Skeletal muscle satellite cell (primary cell): ENCODE measurements around the gene GP1BA.

Experiments
- H3K27me3 ChIP-seq: 2 replicates; pipeline ENCODE4 v1.7.0; 2013; ENCODE audit warnings: low read length; ENCODE audit not compliant: control insufficient read depth, insufficient read depth
- H3K36me3 ChIP-seq: 2 replicates; pipeline ENCODE4 v1.7.0; 2013; ENCODE audit warnings: mild to moderate bottlenecking, control low read depth, low read length; ENCODE audit not compliant: insufficient read depth
- H3K4me1 ChIP-seq: 2 replicates; pipeline ENCODE4 v1.7.0; 2013; ENCODE audit warnings: low read length; ENCODE audit not compliant: control insufficient read depth, insufficient read depth
- H3K4me2 ChIP-seq: 2 replicates; pipeline ENCODE4 v1.7.0; 2013; ENCODE audit warnings: mild to moderate bottlenecking, low read length
- H3K4me3 ChIP-seq: 2 replicates; pipeline ENCODE4 v1.7.0; 2013; ENCODE audit warnings: low read length
- H3K9ac ChIP-seq: 2 replicates; pipeline ENCODE4 v1.7.0; 2013; ENCODE audit warnings: mild to moderate bottlenecking, low read depth, low read length, moderate library complexity
- H3K9me3 ChIP-seq: replicated peaks from 2 replicates; pipeline ENCODE4 v1.7.0; 2013; ENCODE audit warnings: mild to moderate bottlenecking, control low read depth, low read length

The GP1BA gene

DNA sequence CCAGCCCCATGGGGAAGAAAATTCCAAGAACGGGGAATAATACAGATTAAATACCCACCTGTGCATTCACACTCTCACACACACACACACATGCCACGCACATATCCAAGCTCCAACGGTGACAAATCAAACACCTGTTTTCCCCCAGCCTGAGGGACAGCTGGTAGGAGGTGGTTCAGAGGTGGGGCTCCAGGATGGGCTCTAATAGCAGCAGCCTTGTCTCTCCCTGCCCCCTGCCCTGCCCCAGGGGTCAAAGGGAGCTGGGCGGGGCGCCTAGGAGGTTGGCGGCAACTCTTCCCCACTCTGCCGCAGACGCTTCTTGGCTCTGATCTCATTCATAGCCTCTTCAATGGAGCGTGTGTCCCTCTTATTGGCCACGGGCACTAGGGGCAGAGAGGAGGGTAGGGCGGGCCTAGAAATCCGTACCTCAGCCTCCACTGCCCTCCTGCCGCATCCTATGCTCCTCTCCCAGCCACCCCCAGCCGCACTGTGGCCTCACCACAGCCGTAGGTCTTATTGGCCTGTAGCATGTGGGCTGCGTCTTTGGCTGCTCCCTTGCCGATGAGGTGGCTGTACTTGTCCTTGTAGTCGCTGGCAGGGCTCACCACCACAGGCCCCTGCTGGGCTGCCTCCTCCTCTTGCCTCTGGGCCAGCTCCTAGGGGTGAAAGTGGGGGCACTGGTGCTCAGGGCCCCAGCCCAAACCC lies 27.3 kb downstream of the GP1BA start:
- no peak overlapping the region for H3K9ac ChIP-seq
- no peaks in the 10 kb centered on the region for H3K9me3 ChIP-seq
- peaks cover 19% of the 10 kb centered on the region for H3K36me3 ChIP-seq

DNA sequence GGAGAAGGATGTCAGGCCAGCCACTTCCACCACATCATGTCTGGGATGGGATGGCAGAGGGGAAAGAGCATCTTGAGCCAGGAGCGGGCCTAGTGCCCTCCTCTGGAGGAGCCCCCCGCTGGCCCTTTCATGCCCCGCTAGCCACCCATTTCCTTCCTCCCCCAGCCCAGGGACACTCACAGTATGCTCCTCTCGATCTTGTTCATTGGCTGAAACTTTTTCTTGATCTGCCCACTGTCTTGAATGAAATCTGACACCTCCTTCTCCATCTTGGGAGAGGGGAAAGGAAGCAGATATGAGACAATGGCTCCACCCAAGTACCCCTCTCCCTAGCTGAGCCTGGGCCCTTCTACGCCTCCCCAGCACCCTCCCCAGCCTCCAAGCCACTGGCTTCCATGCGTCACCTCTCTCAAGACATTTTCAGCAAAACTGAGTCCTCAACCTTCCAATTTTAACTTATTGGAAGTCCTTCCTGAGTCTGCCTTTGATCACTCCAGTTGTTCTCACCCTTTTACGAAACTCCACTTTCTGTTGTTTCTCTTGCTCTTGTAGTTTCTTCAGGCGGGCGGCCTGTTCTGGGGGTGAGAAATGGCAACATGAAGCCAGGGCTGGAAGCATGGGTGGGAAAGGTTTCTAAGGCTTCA lies 28.3 kb downstream of the GP1BA start:
- no peaks in the 10 kb centered on the region for H3K27me3 ChIP-seq
- no peaks in the 10 kb centered on the region for H3K9me3 ChIP-seq
- H3K4me1 ChIP-seq: no peaks in the 10 kb centered on the region
- H3K9ac ChIP-seq: no peak overlapping the region
- no peak overlapping the region for H3K4me2 ChIP-seq
- H3K36me3 ChIP-seq: peaks cover 23% of the 10 kb centered on the region
- H3K4me3 ChIP-seq: no peak overlapping the region

More for the DNA sequence above, 27.3 kb downstream of the GP1BA start:
- Histone ChIP-seq H3K4me1 (peaks cover under 1% of the 10 kb centered on the region), H3K27me3 (no peaks in the 10 kb centered on the region), H3K4me3 (no peak overlapping the region), H3K4me2 (no peak overlapping the region)

DNA sequence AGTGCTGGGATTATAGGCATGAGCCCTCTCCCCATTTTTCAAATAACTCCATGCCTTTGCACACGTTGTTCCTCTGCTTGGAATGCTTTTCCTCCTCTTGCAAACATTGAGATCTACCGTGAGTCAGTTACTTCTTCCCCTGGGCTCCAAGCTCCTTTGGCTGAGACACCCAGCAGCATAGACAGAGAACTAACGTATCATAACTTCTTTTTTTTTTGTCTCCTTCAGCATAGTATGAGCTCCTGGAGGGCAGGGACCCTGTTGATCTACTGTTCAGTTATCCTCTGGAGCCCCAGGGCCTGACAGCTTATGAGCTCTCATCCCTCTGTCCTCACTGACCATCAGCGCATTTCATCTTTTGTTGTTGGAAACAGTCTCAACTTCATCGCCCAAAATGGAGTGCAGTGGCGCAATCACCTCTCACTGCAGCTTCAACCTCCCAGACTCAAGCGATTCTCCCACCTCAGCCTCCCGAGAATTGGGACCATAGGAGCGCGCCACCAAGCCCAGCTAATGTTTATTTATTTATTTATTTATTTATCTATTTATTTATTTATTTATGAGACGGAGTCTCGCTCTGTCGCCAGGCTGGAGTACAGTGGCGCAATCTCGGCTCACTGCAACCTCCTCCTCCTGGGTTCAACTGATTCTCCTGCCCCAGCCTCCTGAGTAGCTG lies 33.4 kb downstream of the GP1BA start:
- Histone ChIP-seq H3K4me1 (peaks cover 31% of the 10 kb centered on the region), H3K36me3 (peaks cover 23% of the 10 kb centered on the region), H3K4me3 (no peak overlapping the region), H3K27me3 (no peaks in the 10 kb centered on the region), H3K9ac (no peak overlapping the region), H3K9me3 (no peaks in the 10 kb centered on the region), H3K4me2 (no peak overlapping the region)

DNA sequence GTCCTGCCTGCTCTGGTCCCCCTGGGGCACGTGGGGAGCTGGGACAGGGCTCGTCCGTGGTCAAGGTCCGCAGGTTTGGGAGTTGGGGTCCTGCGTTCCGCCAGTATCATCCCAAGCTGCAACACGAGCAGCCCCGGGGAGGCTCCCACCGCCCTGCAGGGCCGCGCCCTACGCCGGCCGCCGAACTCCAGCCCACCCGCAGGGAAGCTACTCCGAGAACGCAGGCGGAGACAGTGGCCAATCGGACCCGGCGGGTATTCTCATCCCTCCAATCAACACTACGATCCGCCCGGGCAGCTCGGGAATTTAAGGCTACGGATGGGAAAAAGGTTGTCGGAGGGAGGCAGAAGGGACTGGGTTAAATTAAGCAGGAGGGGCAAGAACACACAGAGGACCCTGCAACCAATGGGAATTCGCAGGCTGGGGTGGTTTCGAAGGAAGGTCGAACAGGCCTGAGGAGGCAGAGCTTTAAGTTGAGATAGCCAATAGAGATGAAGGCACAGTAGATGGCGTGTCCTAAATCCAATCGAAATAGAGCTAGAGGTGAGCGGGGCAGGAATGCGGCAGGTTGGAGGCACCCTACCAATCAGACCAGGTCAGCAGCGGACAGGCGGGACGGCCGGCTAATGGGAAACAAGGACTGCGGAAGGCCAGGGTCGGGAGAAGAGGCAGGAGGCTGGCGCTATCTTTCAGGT lies 34.9 kb downstream of the GP1BA start:
- Histone ChIP-seq H3K4me3 (peak overlapping the region; percentile 87), H3K9ac (peak overlapping the region; percentile 95), H3K36me3 (peaks cover 24% of the 10 kb centered on the region), H3K27me3 (no peaks in the 10 kb centered on the region), H3K9me3 (no peaks in the 10 kb centered on the region), H3K4me2 (peak overlapping the region; percentile 99), H3K4me1 (peaks cover 31% of the 10 kb centered on the region)

DNA sequence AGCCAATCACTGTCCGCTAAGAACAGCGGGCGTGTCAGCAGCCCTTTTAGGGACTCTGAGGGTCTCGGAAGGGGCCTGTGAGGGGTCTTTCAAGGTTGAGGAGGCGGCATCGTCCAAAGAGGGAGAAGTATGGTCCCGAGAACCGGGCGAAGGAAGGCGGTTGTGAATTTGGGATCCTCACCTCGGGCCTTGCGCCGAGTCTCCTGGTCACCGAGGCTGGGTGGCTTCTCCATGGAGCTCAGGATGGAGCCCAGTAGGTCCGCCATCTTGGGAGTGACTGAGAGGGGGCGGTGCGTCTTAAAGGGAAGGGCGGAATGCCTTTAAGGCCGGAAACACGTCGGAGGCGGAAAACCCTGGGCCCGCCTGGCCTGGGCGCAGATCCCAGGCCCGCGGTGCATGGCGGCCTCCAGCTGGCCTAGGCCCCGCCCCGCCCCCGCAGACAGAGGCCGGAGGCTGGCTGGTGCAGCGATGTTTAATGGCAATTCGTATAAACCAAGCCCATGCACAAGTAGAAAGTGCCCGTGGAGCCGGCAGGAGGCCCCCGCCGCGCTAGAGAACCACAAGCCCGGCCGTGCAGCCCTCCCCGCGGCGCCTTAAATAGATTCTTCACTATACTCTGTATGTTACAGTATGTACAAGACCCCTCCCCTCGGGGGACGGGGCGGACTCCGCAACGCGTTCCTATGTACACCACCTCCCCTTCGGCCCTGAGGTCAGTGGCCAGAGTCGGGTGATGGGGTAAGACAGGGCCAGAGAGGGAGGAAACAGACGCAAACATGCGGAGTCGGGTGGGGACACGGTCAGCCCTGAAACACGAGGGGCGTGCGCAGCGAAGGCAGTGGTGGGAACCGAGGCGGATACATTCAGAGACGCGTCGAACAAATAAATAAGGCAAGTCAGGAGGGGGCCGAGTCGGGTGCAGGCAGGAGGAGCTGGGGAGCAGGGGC lies 35.7 kb downstream of the GP1BA start, which contains the start of gene SPAG7:
TSS of gene SPAG7 (minus strand) at position 279 of the 947 bp plus-strand sequence. CDS start at position 266, 13 bp downstream.
- Histone ChIP-seq H3K9ac (peak within 1 kb of the TSS; percentile 95), H3K4me2 (peak within 1 kb of the TSS; percentile 99), H3K4me1 (peaks cover 31% of the 10 kb centered on the region), H3K9me3 (no peaks in the 10 kb centered on the region), H3K36me3 (peaks cover 32% of the 10 kb centered on the region), H3K4me3 (peak within 1 kb of the TSS; percentile 87), H3K27me3 (no peaks in the 10 kb centered on the region)

DNA sequence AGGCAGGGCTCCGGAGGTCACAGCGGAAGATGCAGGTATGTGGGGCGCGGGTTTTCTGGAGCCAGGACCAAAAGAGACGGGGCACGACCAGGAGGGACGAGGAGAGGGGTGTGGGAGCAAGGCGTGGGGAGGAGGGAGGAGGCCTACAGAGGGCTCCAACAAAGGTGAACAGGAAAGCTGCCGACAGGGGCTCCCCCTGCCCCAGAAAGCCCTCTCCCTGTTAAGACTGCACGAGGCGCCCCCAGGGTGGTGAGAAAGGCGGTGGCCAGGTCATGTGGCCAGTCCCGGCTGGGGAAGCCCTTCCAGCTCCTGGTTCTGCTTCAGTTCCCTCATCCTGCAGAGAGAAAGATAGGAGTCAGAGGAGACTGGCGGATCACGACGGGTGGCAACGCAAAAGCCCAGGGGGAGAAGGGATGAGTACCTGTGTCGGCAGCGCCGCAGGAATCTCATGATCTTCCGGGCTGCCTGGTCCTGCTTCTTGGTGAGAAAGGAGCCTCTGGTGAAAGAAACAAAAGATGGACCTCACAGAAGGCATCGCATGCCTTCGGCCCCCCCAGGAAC lies 36.5 kb downstream of the GP1BA start:
- H3K4me1 ChIP-seq: peaks cover 31% of the 10 kb centered on the region
- no peaks in the 10 kb centered on the region for H3K27me3 ChIP-seq
- H3K4me3 ChIP-seq: peak overlapping the region; percentile 87
- no peaks in the 10 kb centered on the region for H3K9me3 ChIP-seq
- H3K36me3 ChIP-seq: peaks cover 40% of the 10 kb centered on the region
- peak overlapping the region; percentile 99 for H3K4me2 ChIP-seq
- peak overlapping the region; percentile 95 for H3K9ac ChIP-seq

DNA sequence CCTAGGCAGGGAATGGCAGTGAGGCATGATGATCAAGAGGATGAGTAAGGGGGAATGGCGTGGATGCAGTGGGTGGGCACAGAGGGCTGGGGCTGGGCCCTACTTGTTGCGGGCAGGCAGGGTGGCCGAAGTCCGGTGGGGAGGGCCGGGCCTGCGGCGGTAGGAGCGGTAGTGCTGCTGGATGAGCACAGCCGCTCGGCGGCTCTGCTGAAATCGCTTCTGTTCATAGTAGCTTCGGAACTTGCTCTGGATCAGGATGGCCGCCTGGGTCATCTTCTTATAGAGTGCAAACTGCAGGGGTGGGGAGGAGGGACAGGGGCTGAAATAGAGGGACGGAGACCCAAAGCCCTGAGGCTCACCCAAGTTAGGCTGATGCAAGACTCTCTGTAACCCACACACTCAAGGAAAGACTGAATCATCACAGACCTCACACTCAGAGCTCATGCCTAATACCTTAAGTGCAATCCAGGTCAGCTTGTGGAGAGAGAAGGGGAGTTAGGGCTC lies 37.0 kb downstream of the GP1BA start:
- Histone ChIP-seq H3K4me2 (peak overlapping the region; percentile 99), H3K36me3 (peaks cover 45% of the 10 kb centered on the region), H3K4me3 (peak overlapping the region; percentile 87), H3K9me3 (no peaks in the 10 kb centered on the region), H3K27me3 (no peaks in the 10 kb centered on the region), H3K4me1 (peaks cover 31% of the 10 kb centered on the region), H3K9ac (peak overlapping the region; percentile 95)

DNA sequence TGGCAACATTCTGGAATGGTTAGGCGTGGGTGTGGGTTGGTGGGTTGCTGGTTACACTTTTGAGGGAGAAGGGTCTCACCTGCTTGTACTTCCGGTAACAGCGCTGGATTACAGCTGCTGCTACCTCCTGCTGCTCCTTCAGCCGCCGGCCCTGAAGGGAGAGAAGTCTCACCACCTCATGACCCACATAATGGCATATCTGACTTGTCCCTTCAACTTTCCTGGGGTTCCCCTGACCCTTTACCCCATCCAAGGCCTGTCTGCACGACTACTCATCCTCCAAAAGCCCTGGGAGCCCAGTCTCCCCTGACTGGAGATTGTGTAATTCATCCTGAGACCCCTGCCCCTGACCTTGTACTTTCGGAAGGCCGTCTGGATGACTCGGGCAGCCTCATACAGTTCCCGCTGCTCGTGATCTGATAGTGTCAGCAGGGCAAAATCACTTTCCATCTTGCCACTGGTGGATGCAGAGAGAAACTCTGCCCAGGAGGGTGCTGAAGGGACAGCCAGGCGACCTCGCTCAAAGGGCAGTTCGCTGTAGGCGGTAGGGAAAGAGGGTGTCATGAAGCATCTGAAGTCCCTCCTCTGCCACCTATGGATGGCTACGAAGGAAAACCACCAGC lies 37.6 kb downstream of the GP1BA start:
- Histone ChIP-seq H3K27me3 (no peaks in the 10 kb centered on the region), H3K9me3 (no peaks in the 10 kb centered on the region), H3K4me1 (peaks cover 31% of the 10 kb centered on the region), H3K36me3 (peaks cover 49% of the 10 kb centered on the region), H3K9ac (peak overlapping the region; percentile 95), H3K4me2 (peak overlapping the region; percentile 99), H3K4me3 (peak overlapping the region; percentile 87)

DNA sequence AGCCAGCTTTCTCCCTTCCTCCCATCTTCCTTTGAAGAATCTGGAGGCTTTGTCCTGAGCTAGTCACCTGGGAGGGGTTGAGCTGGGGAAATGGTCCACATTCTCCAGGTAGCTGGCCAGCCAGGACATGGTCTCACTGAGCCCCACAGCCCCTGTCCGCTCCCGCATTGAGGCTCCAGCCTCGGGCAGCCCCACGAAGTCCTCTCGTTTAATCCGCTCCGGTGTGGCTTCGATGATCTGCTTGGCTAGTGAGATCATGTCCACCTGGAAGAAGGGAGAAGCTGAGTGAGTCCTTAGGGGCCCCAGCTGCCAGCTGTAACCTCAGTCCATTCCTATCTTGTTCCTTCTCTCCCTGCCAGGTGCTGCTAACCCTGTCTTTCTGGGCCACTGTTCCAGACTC lies 38.2 kb downstream of the GP1BA start:
- H3K9ac ChIP-seq: no peak overlapping the region
- no peaks in the 10 kb centered on the region for H3K9me3 ChIP-seq
- H3K36me3 ChIP-seq: peaks cover 50% of the 10 kb centered on the region
- no peak overlapping the region for H3K4me2 ChIP-seq
- peaks cover 31% of the 10 kb centered on the region for H3K4me1 ChIP-seq
- H3K4me3 ChIP-seq: no peak overlapping the region
- no peaks in the 10 kb centered on the region for H3K27me3 ChIP-seq

DNA sequence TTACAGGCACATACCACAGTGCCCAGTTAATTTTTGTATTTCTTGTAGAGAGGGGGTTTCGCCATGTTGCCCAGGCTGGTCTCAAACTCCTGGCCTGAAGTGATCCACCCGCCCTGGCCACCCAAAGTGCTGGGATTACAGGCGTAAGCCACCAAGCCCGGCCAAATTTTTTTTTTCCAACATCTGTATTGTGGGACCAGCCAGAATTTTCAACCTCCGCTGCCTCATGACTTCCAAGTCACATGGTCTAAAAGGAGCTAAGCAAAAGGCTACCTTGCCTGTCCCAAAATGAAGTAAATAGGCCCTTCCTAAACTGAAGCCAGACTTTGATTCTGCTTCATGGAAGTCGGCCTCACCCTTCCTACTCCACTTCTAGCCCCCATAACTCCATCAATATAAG lies 39.7 kb downstream of the GP1BA start:
- no peak overlapping the region for H3K4me2 ChIP-seq
- no peaks in the 10 kb centered on the region for H3K27me3 ChIP-seq
- H3K36me3 ChIP-seq: peaks cover 56% of the 10 kb centered on the region
- no peak overlapping the region for H3K9ac ChIP-seq
- H3K9me3 ChIP-seq: no peaks in the 10 kb centered on the region
- H3K4me1 ChIP-seq: peaks cover 24% of the 10 kb centered on the region
- H3K4me3 ChIP-seq: no peak overlapping the region
